ENCODE measurements around the gene CACNA1D.
A peak's percentile ranks its signal among the peaks of the same experiment; 100 is the strongest.

Gene CACNA1D

GRCh38 chr3:53844262-53845102 lies 350.1 kb downstream of the CACNA1D start:
- Histone ChIP-seq H3K23ac (ENCODE audit: low read length in 2 of 2) (no peak overlapping the region), H3K79me1 (replicated peaks; ENCODE audit: low read length, poor library complexity, severe bottlenecking) (no peaks in the 10 kb centered on the region), H3K27ac (ENCODE audit: low read length, poor library complexity, severe bottlenecking) (no peak overlapping the region), H2BK5ac (ENCODE audit: low read depth, low read length, poor library complexity, severe bottlenecking) (no peak overlapping the region), H2AK5ac (ENCODE audit: low read length, severe bottlenecking) (no peak overlapping the region), H2BK12ac (ENCODE audit: low read length in 2 of 2) (no peak overlapping the region), H3K14ac (ENCODE audit: low read length in 2 of 2) (no peak overlapping the region), H3K9ac (ENCODE audit: low read length) (no peak overlapping the region), H2BK15ac (ENCODE audit: low read depth, poor library complexity, severe bottlenecking) (no peak overlapping the region), H3K9me3 (ENCODE audit: control insufficient read depth, low read length) (no peaks in the 10 kb centered on the region), H4K91ac (ENCODE audit: low read length) (no peak overlapping the region), H2BK120ac (ENCODE audit: low read depth, low read length) (no peak overlapping the region), H3K4me3 (ENCODE audit: insufficient read depth in 1 of 2, low read depth in 1 of 2, low read length in 2 of 2) (no peak overlapping the region), H3K18ac (ENCODE audit: low read depth in 1 of 2, low read length in 2 of 2) (no peak overlapping the region), H3K27me3 (ENCODE audit: control insufficient read depth in 1 of 2, insufficient read depth in 1 of 2, low read length in 2 of 2) (peaks cover 18 to 29% of the 10 kb centered on the region in 2 experiments), H3K4me2 (ENCODE audit: low read length, poor library complexity, severe bottlenecking) (no peak overlapping the region), H3K36me3 (ENCODE audit: control insufficient read depth in 1 of 2, insufficient read depth in 2 of 2, low read depth in 1 of 2, low read length in 2 of 2) (no peaks in the 10 kb centered on the region), H4K8ac (ENCODE audit: low read length) (no peak overlapping the region), H3K4me1 (ENCODE audit: control insufficient read depth, insufficient read depth, low read depth, low read length) (peaks cover 14% of the 10 kb centered on the region), H2AFZ (ENCODE audit: low read depth, low read length) (no peak overlapping the region), H3K4ac (ENCODE audit: low read depth in 1 of 2, low read length in 2 of 2) (no peak overlapping the region)
- DNase-seq, result no peak
- WGBS, result 95% methylated on average over 9 of the region's 9 CpGs

- peak overlapping the region; percentile 98 for H3K4me2 ChIP-seq (ENCODE audit: low read length, poor library complexity, severe bottlenecking)
- 18% methylated on average over 25 of the region's 25 CpGs for WGBS
- no peak overlapping the region for H3K27ac ChIP-seq (ENCODE audit: low read length, poor library complexity, severe bottlenecking)
- H2BK15ac ChIP-seq (ENCODE audit: low read depth, poor library complexity, severe bottlenecking), result no peak overlapping the region
- peaks cover 18 to 29% of the 10 kb centered on the region in 2 experiments for H3K27me3 ChIP-seq (ENCODE audit: control insufficient read depth in 1 of 2, insufficient read depth in 1 of 2, low read length in 2 of 2)
- no peak overlapping the region for H3K14ac ChIP-seq (ENCODE audit: low read length in 2 of 2)
- peak overlapping the region; percentile 79 for H3K9ac ChIP-seq (ENCODE audit: low read length)
- no peak overlapping the region for H2AK5ac ChIP-seq (ENCODE audit: low read length, severe bottlenecking)
- H3K79me1 ChIP-seq (replicated peaks; ENCODE audit: low read length, poor library complexity, severe bottlenecking), result no peaks in the 10 kb centered on the region
- peak; percentile 33 for DNase-seq
- H3K4ac ChIP-seq (ENCODE audit: low read depth in 1 of 2, low read length in 2 of 2), result no peak overlapping the region
- no peak overlapping the region for H3K23ac ChIP-seq (ENCODE audit: low read length in 2 of 2)
- H3K36me3 ChIP-seq (ENCODE audit: control insufficient read depth in 1 of 2, insufficient read depth in 2 of 2, low read depth in 1 of 2, low read length in 2 of 2), result no peaks in the 10 kb centered on the region
- H4K91ac ChIP-seq (ENCODE audit: low read length), result no peak overlapping the region
- H2BK120ac ChIP-seq (ENCODE audit: low read depth, low read length), result no peak overlapping the region
- H3K4me3 ChIP-seq (ENCODE audit: insufficient read depth in 1 of 2, low read depth in 1 of 2, low read length in 2 of 2), result peak overlapping the region; percentile 71 to 82
- no peaks in the 10 kb centered on the region for H3K9me3 ChIP-seq (ENCODE audit: control insufficient read depth, low read length)
- H2AFZ ChIP-seq (ENCODE audit: low read depth, low read length), result no peak overlapping the region
- no peak overlapping the region for H2BK12ac ChIP-seq (ENCODE audit: low read length in 2 of 2)
- H3K4me1 ChIP-seq (ENCODE audit: control insufficient read depth, insufficient read depth, low read depth, low read length), result peaks cover 14% of the 10 kb centered on the region
- H4K8ac ChIP-seq (ENCODE audit: low read length), result no peak overlapping the region
- H3K18ac ChIP-seq (ENCODE audit: low read depth in 1 of 2, low read length in 2 of 2), result no peak overlapping the region
- H2BK5ac ChIP-seq (ENCODE audit: low read depth, low read length, poor library complexity, severe bottlenecking), result no peak overlapping the region
These were observed 350.9 kb downstream of the CACNA1D start for GRCh38 chr3:53845103-53845880.

GRCh38 chr3:53845881-53846133 lies 351.4 kb downstream of the CACNA1D start:
- WGBS, result 0% methylated on average over 30 of the region's 34 CpGs
- H4K91ac ChIP-seq (ENCODE audit: low read length), result no peak overlapping the region
- no peak overlapping the region for H4K8ac ChIP-seq (ENCODE audit: low read length)
- no peak overlapping the region for H3K27ac ChIP-seq (ENCODE audit: low read length, poor library complexity, severe bottlenecking)
- H3K79me1 ChIP-seq (replicated peaks; ENCODE audit: low read length, poor library complexity, severe bottlenecking), result no peaks in the 10 kb centered on the region
- no peak overlapping the region for H2AK5ac ChIP-seq (ENCODE audit: low read length, severe bottlenecking)
- no peaks in the 10 kb centered on the region for H3K9me3 ChIP-seq (ENCODE audit: control insufficient read depth, low read length)
- H3K14ac ChIP-seq (ENCODE audit: low read length in 2 of 2), result no peak overlapping the region
- no peak overlapping the region for H3K18ac ChIP-seq (ENCODE audit: low read depth in 1 of 2, low read length in 2 of 2)
- H3K36me3 ChIP-seq (ENCODE audit: control insufficient read depth in 1 of 2, insufficient read depth in 2 of 2, low read depth in 1 of 2, low read length in 2 of 2), result no peaks in the 10 kb centered on the region
- no peak overlapping the region for H3K4ac ChIP-seq (ENCODE audit: low read depth in 1 of 2, low read length in 2 of 2)
- no peak overlapping the region for H2BK12ac ChIP-seq (ENCODE audit: low read length in 2 of 2)
- peak overlapping the region; percentile 79 for H3K9ac ChIP-seq (ENCODE audit: low read length)
- no peak overlapping the region for H2BK5ac ChIP-seq (ENCODE audit: low read depth, low read length, poor library complexity, severe bottlenecking)
- peaks cover 14% of the 10 kb centered on the region for H3K4me1 ChIP-seq (ENCODE audit: control insufficient read depth, insufficient read depth, low read depth, low read length)
- peaks cover 18 to 29% of the 10 kb centered on the region in 2 experiments for H3K27me3 ChIP-seq (ENCODE audit: control insufficient read depth in 1 of 2, insufficient read depth in 1 of 2, low read length in 2 of 2)
- H3K4me3 ChIP-seq (ENCODE audit: insufficient read depth in 1 of 2, low read depth in 1 of 2, low read length in 2 of 2), result peak overlapping the region; percentile 71 to 82
- DNase-seq, result no peak
- no peak overlapping the region for H3K23ac ChIP-seq (ENCODE audit: low read length in 2 of 2)
- H2BK120ac ChIP-seq (ENCODE audit: low read depth, low read length), result no peak overlapping the region
- H2AFZ ChIP-seq (ENCODE audit: low read depth, low read length), result no peak overlapping the region
- peak overlapping the region; percentile 98 for H3K4me2 ChIP-seq (ENCODE audit: low read length, poor library complexity, severe bottlenecking)
- no peak overlapping the region for H2BK15ac ChIP-seq (ENCODE audit: low read depth, poor library complexity, severe bottlenecking)

- peak within 1 kb of the TSS; percentile 98 for H3K4me2 ChIP-seq (ENCODE audit: low read length, poor library complexity, severe bottlenecking)
- no peaks in the 10 kb centered on the region for H3K9me3 ChIP-seq (ENCODE audit: control insufficient read depth, low read length)
- peak within 1 kb of the TSS; percentile 71 to 82 for H3K4me3 ChIP-seq (ENCODE audit: insufficient read depth in 1 of 2, low read depth in 1 of 2, low read length in 2 of 2)
- no peak within 1 kb of the TSS for H3K18ac ChIP-seq (ENCODE audit: low read depth in 1 of 2, low read length in 2 of 2)
- H3K79me1 ChIP-seq (replicated peaks; ENCODE audit: low read length, poor library complexity, severe bottlenecking), result no peaks in the 10 kb centered on the region
- peak within 1 kb of the TSS; percentile 79 for H3K9ac ChIP-seq (ENCODE audit: low read length)
- H4K8ac ChIP-seq (ENCODE audit: low read length), result no peak within 1 kb of the TSS
- H3K23ac ChIP-seq (ENCODE audit: low read length in 2 of 2), result peak within 1 kb of the TSS in 1 of 2 experiments; percentile 2
- H2BK5ac ChIP-seq (ENCODE audit: low read depth, low read length, poor library complexity, severe bottlenecking), result no peak within 1 kb of the TSS
- peaks cover 14% of the 10 kb centered on the region for H3K4me1 ChIP-seq (ENCODE audit: control insufficient read depth, insufficient read depth, low read depth, low read length)
- H3K27me3 ChIP-seq (ENCODE audit: control insufficient read depth in 1 of 2, insufficient read depth in 1 of 2, low read length in 2 of 2), result peaks cover 18 to 29% of the 10 kb centered on the region in 2 experiments
- no peak within 1 kb of the TSS for H3K27ac ChIP-seq (ENCODE audit: low read length, poor library complexity, severe bottlenecking)
- DNase-seq, result no peak
- H2BK15ac ChIP-seq (ENCODE audit: low read depth, poor library complexity, severe bottlenecking), result no peak within 1 kb of the TSS
- H3K4ac ChIP-seq (ENCODE audit: low read depth in 1 of 2, low read length in 2 of 2), result no peak within 1 kb of the TSS
- H2AFZ ChIP-seq (ENCODE audit: low read depth, low read length), result peak within 1 kb of the TSS; percentile 42
- H2BK12ac ChIP-seq (ENCODE audit: low read length in 2 of 2), result no peak within 1 kb of the TSS
- no peak within 1 kb of the TSS for H2AK5ac ChIP-seq (ENCODE audit: low read length, severe bottlenecking)
- WGBS, result 12% methylated on average over 38 of the region's 91 CpGs
- peak within 1 kb of the TSS; percentile 10 for H4K91ac ChIP-seq (ENCODE audit: low read length)
- H3K36me3 ChIP-seq (ENCODE audit: control insufficient read depth in 1 of 2, insufficient read depth in 2 of 2, low read depth in 1 of 2, low read length in 2 of 2), result no peaks in the 10 kb centered on the region
- no peak within 1 kb of the TSS for H3K14ac ChIP-seq (ENCODE audit: low read length in 2 of 2)
- H2BK120ac ChIP-seq (ENCODE audit: low read depth, low read length), result no peak within 1 kb of the TSS
These were observed 351.9 kb downstream of the CACNA1D start, which contains the start of the genes CHDH and IL17RB for GRCh38 chr3:53846134-53846850. Gene CHDH, minus strand, starts transcription at chr3:53846419. Its CDS starts 22,411 bp downstream, at chr3:53824008. Gene IL17RB, plus strand, starts transcription at chr3:53846568. Its CDS starts 21 bp downstream, at chr3:53846589.

All from mesenchymal stem cell (in vitro differentiated cells and primary cell).